OCI-LY3 (cell line): ENCODE results near the gene COX5B.

Source experiments
- EZH2phosphoT487 ChIP-seq: fragments of 200-600 bp; shearing (Covaris generic); IDR thresholded peaks from 2 replicates; pipeline ENCODE4 v1.6.1; 2018; ENCODE audit warnings: antibody characterized with exemption, mixed run types, low read depth
- TF ChIP-seq, protein P1 (sequence below): fragments of 200-600, 300-600 bp; sonication (generic); IDR thresholded peaks from 2 replicates; pipeline ENCODE4 v1.5.1; 2014; ENCODE audit warnings: antibody characterized with exemption, low read length, low read depth

- TF ChIP-seq, protein P1, sequence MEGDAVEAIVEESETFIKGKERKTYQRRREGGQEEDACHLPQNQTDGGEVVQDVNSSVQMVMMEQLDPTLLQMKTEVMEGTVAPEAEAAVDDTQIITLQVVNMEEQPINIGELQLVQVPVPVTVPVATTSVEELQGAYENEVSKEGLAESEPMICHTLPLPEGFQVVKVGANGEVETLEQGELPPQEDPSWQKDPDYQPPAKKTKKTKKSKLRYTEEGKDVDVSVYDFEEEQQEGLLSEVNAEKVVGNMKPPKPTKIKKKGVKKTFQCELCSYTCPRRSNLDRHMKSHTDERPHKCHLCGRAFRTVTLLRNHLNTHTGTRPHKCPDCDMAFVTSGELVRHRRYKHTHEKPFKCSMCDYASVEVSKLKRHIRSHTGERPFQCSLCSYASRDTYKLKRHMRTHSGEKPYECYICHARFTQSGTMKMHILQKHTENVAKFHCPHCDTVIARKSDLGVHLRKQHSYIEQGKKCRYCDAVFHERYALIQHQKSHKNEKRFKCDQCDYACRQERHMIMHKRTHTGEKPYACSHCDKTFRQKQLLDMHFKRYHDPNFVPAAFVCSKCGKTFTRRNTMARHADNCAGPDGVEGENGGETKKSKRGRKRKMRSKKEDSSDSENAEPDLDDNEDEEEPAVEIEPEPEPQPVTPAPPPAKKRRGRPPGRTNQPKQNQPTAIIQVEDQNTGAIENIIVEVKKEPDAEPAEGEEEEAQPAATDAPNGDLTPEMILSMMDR: no peak
- TF ChIP-seq EZH2phosphoT487: no peak
These were observed 28.0 kb downstream of the COX5B start for GRCh38 chr2:97673915-97674283.
